ENCODE results near the gene HINT3. TPM values are rescaled to one million over a fixed set of nuclear protein-coding genes. Genes with fewer than 3 reads are reported as not detected.

Gene HINT3
- total RNA-seq, 1 donor from 2014 or later = 20.9 TPM

DNA sequence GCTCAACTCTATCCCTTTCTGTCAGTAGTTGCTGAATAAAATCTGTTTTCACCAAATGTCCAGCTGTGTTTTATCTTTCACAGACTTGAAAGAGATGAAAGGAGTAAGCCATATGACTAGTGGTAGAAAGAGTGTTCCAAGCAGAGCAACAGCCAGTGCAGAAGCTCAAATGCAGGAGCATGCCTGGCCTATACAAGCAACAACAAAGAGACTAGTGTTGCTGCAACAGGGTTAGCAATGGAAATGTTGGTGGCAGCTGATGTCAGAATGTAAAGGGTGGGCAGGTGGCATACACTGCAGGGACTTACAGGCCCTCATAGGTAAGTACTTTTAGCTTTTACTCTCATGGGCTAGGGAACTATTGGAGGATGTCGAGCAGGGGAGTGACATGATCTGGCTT is 5.2 kb upstream of the HINT3 start:
- DNase-seq (ENCODE audit: low spot score, unreplicated experiment) = no peak

DNA sequence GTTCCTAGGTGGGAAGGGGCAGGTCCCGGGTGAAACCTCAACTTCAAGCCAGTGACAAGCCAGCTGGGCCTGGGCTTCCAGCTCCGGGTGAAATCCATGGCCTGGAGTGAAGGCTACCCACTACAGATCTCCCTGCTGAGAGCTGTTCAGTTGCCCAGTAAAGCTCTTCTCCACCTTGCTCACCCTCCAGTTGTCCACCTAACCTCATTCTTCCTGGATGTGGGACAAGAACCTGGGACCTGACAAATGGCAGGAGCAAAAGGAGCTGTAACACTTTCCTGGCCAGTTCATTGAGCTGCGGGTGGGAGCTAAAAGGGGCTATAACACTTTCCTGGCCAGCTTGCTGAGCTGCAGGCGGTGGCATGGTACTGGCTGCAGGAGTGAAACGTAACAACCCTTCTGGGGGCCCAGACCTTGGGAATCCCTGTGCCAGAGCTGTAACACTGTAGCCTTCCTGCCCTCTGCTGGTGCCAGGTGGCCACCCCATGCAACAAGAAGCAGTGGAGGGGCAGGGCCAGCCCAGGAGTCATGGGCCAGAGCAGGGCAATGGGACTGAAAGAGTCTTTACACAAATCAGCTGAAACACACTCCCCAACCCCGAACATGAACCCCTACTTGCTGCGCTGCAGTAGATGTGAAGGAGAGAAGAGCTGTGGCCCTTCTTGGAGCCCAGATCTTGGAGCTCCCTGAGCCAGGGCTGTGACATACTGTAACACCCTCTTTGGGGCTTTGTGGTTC is 3.6 kb upstream of the HINT3 start:
- H3K4me3 Mint-ChIP-seq (ENCODE audit: low read depth) = no peak overlapping the region
- no peak for DNase-seq (ENCODE audit: low spot score, unreplicated experiment)
- H3K27ac Mint-ChIP-seq = no peak overlapping the region

More for the DNA sequence above, 5.2 kb upstream of the HINT3 start:
- Mint-ChIP-seq H3K4me1 (ENCODE audit: low read depth) (peaks cover 22% of the 10 kb centered on the region), H3K9me3 (ENCODE audit: low read depth) (peaks cover 4% of the 10 kb centered on the region), H3K27ac (no peak overlapping the region), H3K36me3 (ENCODE audit: insufficient read depth) (no peaks in the 10 kb centered on the region), H3K4me3 (ENCODE audit: low read depth) (no peak overlapping the region), H3K27me3 (no peaks in the 10 kb centered on the region)
- TF ChIP-seq, protein P1, sequence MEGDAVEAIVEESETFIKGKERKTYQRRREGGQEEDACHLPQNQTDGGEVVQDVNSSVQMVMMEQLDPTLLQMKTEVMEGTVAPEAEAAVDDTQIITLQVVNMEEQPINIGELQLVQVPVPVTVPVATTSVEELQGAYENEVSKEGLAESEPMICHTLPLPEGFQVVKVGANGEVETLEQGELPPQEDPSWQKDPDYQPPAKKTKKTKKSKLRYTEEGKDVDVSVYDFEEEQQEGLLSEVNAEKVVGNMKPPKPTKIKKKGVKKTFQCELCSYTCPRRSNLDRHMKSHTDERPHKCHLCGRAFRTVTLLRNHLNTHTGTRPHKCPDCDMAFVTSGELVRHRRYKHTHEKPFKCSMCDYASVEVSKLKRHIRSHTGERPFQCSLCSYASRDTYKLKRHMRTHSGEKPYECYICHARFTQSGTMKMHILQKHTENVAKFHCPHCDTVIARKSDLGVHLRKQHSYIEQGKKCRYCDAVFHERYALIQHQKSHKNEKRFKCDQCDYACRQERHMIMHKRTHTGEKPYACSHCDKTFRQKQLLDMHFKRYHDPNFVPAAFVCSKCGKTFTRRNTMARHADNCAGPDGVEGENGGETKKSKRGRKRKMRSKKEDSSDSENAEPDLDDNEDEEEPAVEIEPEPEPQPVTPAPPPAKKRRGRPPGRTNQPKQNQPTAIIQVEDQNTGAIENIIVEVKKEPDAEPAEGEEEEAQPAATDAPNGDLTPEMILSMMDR (IDR thresholded peaks at IDR 0.05; ENCODE audit: unreplicated experiment) = no peak

DNA sequence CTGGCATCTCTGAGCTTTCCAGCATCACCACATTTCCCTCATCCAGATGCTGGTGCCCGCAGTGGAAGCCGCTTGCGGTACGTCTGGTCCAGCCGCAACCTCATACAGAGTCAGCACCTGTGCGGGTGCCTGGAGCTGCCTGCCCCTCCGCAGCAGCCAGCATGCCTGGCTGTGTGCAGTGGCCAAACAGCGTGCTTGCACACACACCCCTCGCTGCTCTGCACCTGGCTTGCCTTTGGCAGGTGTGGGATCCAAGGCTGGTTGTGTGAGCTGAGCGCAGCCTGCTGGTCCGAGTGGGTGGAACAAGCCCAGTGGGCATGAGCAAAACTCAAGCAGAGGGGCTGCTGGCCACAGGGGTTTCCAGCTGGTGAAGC is 3.1 kb upstream of the HINT3 start:
- Mint-ChIP-seq H3K27me3 (no peaks in the 10 kb centered on the region), H3K36me3 (ENCODE audit: insufficient read depth) (no peaks in the 10 kb centered on the region), H3K4me3 (ENCODE audit: low read depth) (no peak overlapping the region), H3K4me1 (ENCODE audit: low read depth) (peaks cover 21% of the 10 kb centered on the region), H3K27ac (no peak overlapping the region), H3K9me3 (ENCODE audit: low read depth) (peaks cover 4% of the 10 kb centered on the region)
- peak; percentile 63 for DNase-seq (ENCODE audit: low spot score, unreplicated experiment)
- TF ChIP-seq, protein P1 (IDR thresholded peaks at IDR 0.05; ENCODE audit: unreplicated experiment) = peak; percentile 64

More for the DNA sequence above, 3.6 kb upstream of the HINT3 start:
- Mint-ChIP-seq H3K4me1 (ENCODE audit: low read depth) (peaks cover 22% of the 10 kb centered on the region), H3K27me3 (no peaks in the 10 kb centered on the region), H3K36me3 (ENCODE audit: insufficient read depth) (no peaks in the 10 kb centered on the region), H3K9me3 (ENCODE audit: low read depth) (peaks cover 4% of the 10 kb centered on the region)
- TF ChIP-seq, protein P1 (IDR thresholded peaks at IDR 0.05; ENCODE audit: unreplicated experiment) = no peak

DNA sequence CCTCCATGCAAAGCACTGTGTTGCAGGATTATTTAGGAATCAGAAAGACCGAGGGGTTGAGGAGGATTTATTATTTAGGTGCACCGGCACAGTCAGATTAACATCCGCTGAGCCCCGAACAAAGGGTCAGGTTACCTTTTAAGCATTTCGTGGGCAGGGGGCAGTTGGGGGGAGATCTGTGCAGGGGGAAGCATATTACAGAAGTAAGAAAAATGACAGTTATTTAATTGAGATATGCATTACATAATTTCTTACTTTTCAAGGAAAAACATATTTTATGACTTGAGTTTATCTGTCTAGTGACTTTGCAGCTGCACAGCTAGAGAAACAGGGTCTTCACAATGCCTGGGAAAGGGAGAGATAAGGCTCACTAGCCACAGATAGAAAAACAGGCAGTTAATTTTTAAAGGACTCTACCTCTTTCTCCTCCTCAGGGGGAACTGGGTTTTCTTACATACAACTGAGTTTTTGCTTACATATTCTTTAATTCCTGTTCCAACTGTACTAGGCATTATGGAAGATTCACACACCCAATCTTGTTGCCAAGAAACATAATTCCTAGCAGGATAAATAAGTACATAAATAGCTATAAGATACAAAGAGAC is 1.7 kb upstream of the HINT3 start:
- H3K4me3 Mint-ChIP-seq (ENCODE audit: low read depth) = peak overlapping the region; percentile 55
- H3K27ac Mint-ChIP-seq = peak overlapping the region; percentile 76
- peaks cover 19% of the 10 kb centered on the region for H3K4me1 Mint-ChIP-seq (ENCODE audit: low read depth)
- H3K9me3 Mint-ChIP-seq (ENCODE audit: low read depth) = peaks cover 4% of the 10 kb centered on the region
- no peaks in the 10 kb centered on the region for H3K27me3 Mint-ChIP-seq
- TF ChIP-seq, protein P1 (IDR thresholded peaks at IDR 0.05; ENCODE audit: unreplicated experiment) = no peak
- no peaks in the 10 kb centered on the region for H3K36me3 Mint-ChIP-seq (ENCODE audit: insufficient read depth)
- no peak for DNase-seq (ENCODE audit: low spot score, unreplicated experiment)

DNA sequence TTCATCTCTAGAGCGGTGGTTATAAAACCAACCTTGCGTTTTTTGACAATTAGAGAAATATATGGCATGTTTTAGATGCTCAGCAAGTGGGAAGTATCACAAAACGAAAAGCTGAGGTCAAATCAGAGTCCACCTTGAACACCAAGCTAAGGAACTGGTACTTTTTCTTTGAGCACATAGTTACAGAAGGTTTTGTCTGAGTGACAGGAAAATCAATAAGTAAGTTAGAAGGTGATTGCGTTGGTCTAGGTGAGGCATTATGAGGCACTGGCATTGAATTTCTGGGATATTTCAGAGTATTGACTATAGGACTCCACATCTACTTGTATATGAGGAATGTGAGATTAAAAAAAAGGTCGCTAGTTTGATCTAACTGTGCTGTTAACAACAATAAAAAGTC is 597 bp upstream of the HINT3 start:
- Mint-ChIP-seq H3K27ac (no peak overlapping the region), H3K36me3 (ENCODE audit: insufficient read depth) (no peaks in the 10 kb centered on the region), H3K9me3 (ENCODE audit: low read depth) (peaks cover 4% of the 10 kb centered on the region), H3K27me3 (no peaks in the 10 kb centered on the region), H3K4me3 (ENCODE audit: low read depth) (no peak overlapping the region), H3K4me1 (ENCODE audit: low read depth) (peaks cover 19% of the 10 kb centered on the region)
- TF ChIP-seq, protein P1 (IDR thresholded peaks at IDR 0.05; ENCODE audit: unreplicated experiment) = no peak
- DNase-seq (ENCODE audit: low spot score, unreplicated experiment) = no peak
